A673 (cell line): ENCODE measurements around the gene MS4A3. TPM values are rescaled to one million over a fixed set of nuclear protein-coding genes. Genes with fewer than 3 reads are reported as not detected.
"Not testable (repeated sequence)": the region's sequence is repeated elsewhere in the genome, so short reads cannot be mapped to it uniquely, and the experiment has no call there.

Experiments used
- BruUV-seq: library from RNA; stranded (reverse); fragments of 400-500 nt; replicated peaks from 2 replicates; lab custom pipeline; 2021; lab: Mats Ljungman, UMichigan
- CTCF ChIA-PET: fragments of 300-600 bp; sonication (Branson Sonifier 250); formaldehyde crosslinking; loops from one replicate; lab custom pipeline; 2022; ENCODE audit warnings: antibody characterized with exemption; lab: Charles Lee
- POLR2A ChIA-PET: fragments of 300-600 bp; sonication (Branson Sonifier 250); formaldehyde crosslinking; loops from one replicate; lab custom pipeline; 2022; ENCODE audit warnings: antibody characterized with exemption; ENCODE audit not compliant: low non-redundant PET; lab: Charles Lee
- DNase-seq: peaks from one replicate; pipeline ENCODE4 v3.0.0-alpha.2; 2015; ENCODE audit warnings: low spot score
- H3K27ac ChIP-seq: fragments of 200-600 bp; sonication (generic); 2 replicates; pipeline ENCODE4 v1.5.1; 2016; ENCODE audit warnings: mixed run types, low read depth, mild to moderate bottlenecking, mixed read lengths, antibody characterized with exemption, low read length; ENCODE audit not compliant: poor library complexity, severe bottlenecking
- H3K27me3 ChIP-seq: fragments of 200-600 bp; sonication (generic); replicated peaks from 2 replicates; pipeline ENCODE4 v1.6.1; 2017; ENCODE audit warnings: mixed run types, low read depth, mild to moderate bottlenecking, mixed read lengths, antibody characterized with exemption, low read length; ENCODE audit not compliant: insufficient read depth, poor library complexity
- H3K36me3 ChIP-seq: fragments of 200-600 bp; sonication (generic); 2 replicates; pipeline ENCODE4 v1.6.1; 2016; ENCODE audit warnings: mixed run types, mild to moderate bottlenecking, mixed read lengths, antibody characterized with exemption, low read length; ENCODE audit not compliant: insufficient read depth, poor library complexity, severe bottlenecking
- H3K4me1 ChIP-seq: fragments of 200-600 bp; sonication (generic); 2 replicates; pipeline ENCODE4 v1.6.1; 2017; ENCODE audit warnings: mixed run types, mild to moderate bottlenecking, mixed read lengths, antibody characterized with exemption, low read length; ENCODE audit not compliant: insufficient read depth, poor library complexity, severe bottlenecking
- H3K4me3 ChIP-seq: fragments of 200-600 bp; sonication (generic); 2 replicates; pipeline ENCODE4 v1.5.1; 2016; ENCODE audit warnings: low read depth, mixed run types, mild to moderate bottlenecking, mixed read lengths, low read length; ENCODE audit not compliant: poor library complexity, severe bottlenecking
- H3K9me3 ChIP-seq: fragments of 200-600 bp; sonication (generic); 2 replicates; pipeline ENCODE4 v1.6.1; 2016; ENCODE audit warnings: mixed run types, low read depth, mild to moderate bottlenecking, mixed read lengths, antibody characterized with exemption, low read length; ENCODE audit not compliant: poor library complexity, severe bottlenecking
- CTCF ChIP-seq: fragments of 300-800, 200-600 bp; sonication (generic); conservative IDR thresholded peaks from 2 replicates; pipeline ENCODE4 v1.5.1; 2017; ENCODE audit warnings: low read depth, mild to moderate bottlenecking, antibody characterized with exemption, low read length, moderate library complexity, mixed read lengths
- EZH2 ChIP-seq: fragments of 200-600 bp; sonication (generic); IDR thresholded peaks from 2 replicates; pipeline ENCODE4 v1.6.1; 2017; ENCODE audit warnings: borderline replicate concordance, low read depth, mild to moderate bottlenecking, mixed read lengths, antibody characterized with exemption, low read length; ENCODE audit not compliant: poor library complexity, severe bottlenecking
- intact Hi-C: fragments of 100-400 bp; cut with micrococcal nuclease; formaldehyde crosslinking; loops from one replicate; pipeline ENCODE4 v1.10.0; 2022; ENCODE audit not compliant: unreplicated experiment
- total RNA-seq: library from RNA; stranded (reverse); gene quantifications from 2 replicates; pipeline ENCODE4 v1.2.3, GENCODE V29; 2021

Gene MS4A3
- total RNA-seq, 1 experiment from 2014 or later = not detected

GRCh38 chr11:60065801-60066200 is 9.3 kb downstream of the MS4A3 start:
- Histone ChIP-seq H3K4me3 (no peak overlapping the region), H3K36me3 (no peaks in the 10 kb centered on the region), H3K27ac (no peak overlapping the region), H3K9me3 (no peaks in the 10 kb centered on the region), H3K27me3 (no peaks in the 10 kb centered on the region), H3K4me1 (no peaks in the 10 kb centered on the region)
- DNase-seq = no peak
- BruUV-seq = no TSS peak
- ChIA-PET POLR2A (no interaction called here), CTCF (no interaction called here)
- TF ChIP-seq EZH2 (no peak), CTCF (no peak)
- intact Hi-C loops = no loop called here

GRCh38 chr11:60069450-60069849 is 13.0 kb downstream of the MS4A3 start:
- CTCF ChIA-PET = interaction anchor here (0.7 kb wide), 1 partner anchor 43 kb away, joined by 3 read pairs; no protein-coding TSS in a partner anchor
- Histone ChIP-seq H3K27me3 (no peaks in the 10 kb centered on the region), H3K36me3 (no peaks in the 10 kb centered on the region), H3K4me1 (no peaks in the 10 kb centered on the region), H3K4me3 (no peak overlapping the region), H3K27ac (no peak overlapping the region), H3K9me3 (no peaks in the 10 kb centered on the region)
- no TSS peak for BruUV-seq
- POLR2A ChIA-PET = no interaction called here
- intact Hi-C loops = no loop called here
- no peak for DNase-seq
- no peak for TF ChIP-seq EZH2
- TF ChIP-seq CTCF = no peak

GRCh38 chr11:60071644-60072043 is 15.2 kb downstream of the MS4A3 start:
- H3K27ac ChIP-seq, H3K9me3 ChIP-seq, intact Hi-C loops, H3K4me3 ChIP-seq, H3K4me1 ChIP-seq, DNase-seq, POLR2A ChIA-PET, H3K27me3 ChIP-seq, CTCF ChIA-PET, BruUV-seq, H3K36me3 ChIP-seq: not testable (repeated sequence)

GRCh38 chr11:60077216-60077817 is 20.9 kb downstream of the MS4A3 start:
- no peaks in the 10 kb centered on the region for H3K4me1 ChIP-seq
- ChIA-PET CTCF (no interaction called here), POLR2A (no interaction called here)
- DNase-seq = no peak
- no peaks in the 10 kb centered on the region for H3K9me3 ChIP-seq
- H3K27me3 ChIP-seq = peaks cover 47% of the 10 kb centered on the region
- H3K4me3 ChIP-seq = no peak overlapping the region
- no peak for TF ChIP-seq EZH2
- TF ChIP-seq CTCF = no peak
- intact Hi-C loops = no loop called here
- no peak overlapping the region for H3K27ac ChIP-seq
- no peaks in the 10 kb centered on the region for H3K36me3 ChIP-seq
- no TSS peak for BruUV-seq
